Activated naive CD4-positive, alpha-beta T cell treated with anti-CD3 and anti-CD28 coated beads, Interleukin-2, amount 50 U/mL, for 24 hours (primary cell): ENCODE results near the gene BCAP31.
"Not testable (repeated sequence)": the region's sequence is repeated elsewhere in the genome, so short reads cannot be mapped to it uniquely, and the experiment has no call there.

Experiments used
- H3K27ac Mint-ChIP-seq: one replicate; pipeline ENCODE4 v1.8.0; 2021; ENCODE audit warnings: mild to moderate bottlenecking, mixed read lengths
- H3K27me3 Mint-ChIP-seq: one replicate; pipeline ENCODE4 v1.8.0; 2021; ENCODE audit warnings: mixed read lengths
- H3K36me3 Mint-ChIP-seq: one replicate; pipeline ENCODE4 v1.8.0; 2021; ENCODE audit warnings: mixed read lengths
- H3K4me1 Mint-ChIP-seq: one replicate; pipeline ENCODE4 v1.8.0; 2021; ENCODE audit warnings: mixed read lengths
- H3K4me3 Mint-ChIP-seq: one replicate; pipeline ENCODE4 v1.8.0; 2021; ENCODE audit warnings: mild to moderate bottlenecking, mixed read lengths
- H3K9me3 Mint-ChIP-seq: one replicate; pipeline ENCODE4 v1.8.0; 2021; ENCODE audit warnings: mixed read lengths

BCAP31 gene

DNA sequence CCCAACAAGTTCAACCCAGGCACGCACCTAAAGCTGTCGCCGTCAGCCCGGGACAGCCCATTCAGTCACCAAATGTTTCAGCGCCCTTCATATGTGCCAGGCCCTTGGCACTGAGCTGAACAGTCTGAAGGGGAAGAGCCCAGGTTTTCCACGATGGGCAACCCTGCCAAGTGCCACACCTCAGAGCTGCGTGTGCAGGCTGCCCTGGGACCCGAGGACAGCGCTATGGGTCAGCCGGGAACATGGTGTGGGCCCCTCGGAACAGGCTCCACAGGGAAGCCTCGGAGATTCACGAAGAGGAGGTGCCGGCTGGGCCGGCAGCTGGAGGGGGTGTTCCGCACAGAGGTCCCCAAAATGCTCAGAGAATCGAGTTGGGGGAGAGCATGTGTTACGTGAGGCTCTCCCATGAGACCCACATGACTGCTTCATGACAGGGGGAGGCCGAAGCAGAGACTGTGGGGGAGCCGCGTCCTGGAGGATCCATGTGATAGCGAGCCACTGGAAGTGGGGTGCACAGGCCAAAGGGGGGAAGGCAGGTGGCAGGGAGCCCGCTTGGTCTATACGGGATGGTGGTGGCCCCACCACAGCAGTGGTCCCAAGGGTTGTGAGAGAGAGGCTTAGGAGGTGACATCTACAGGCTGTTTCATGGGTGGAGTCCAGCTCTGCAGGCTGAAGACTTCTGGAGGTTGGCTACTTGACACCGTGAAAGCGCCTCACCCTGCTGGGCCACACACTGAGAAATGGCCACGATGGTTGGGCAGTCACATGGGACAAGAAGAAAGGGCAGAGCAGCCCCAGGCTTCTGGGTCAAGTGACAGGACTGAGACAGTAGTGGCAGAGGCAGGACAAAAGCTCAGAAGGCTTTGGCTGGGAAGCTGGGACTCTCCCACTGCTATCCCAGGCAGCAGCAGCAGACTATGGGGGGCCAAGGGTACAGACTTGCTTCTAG, 14.2 kb downstream of the BCAP31 start:
- no peak overlapping the region for H3K27ac Mint-ChIP-seq
- H3K4me3 Mint-ChIP-seq, result no peak overlapping the region
- H3K27me3 Mint-ChIP-seq, result no peaks in the 10 kb centered on the region
- H3K9me3 Mint-ChIP-seq, result no peaks in the 10 kb centered on the region
- peaks cover 3% of the 10 kb centered on the region for H3K36me3 Mint-ChIP-seq
- peaks cover 5% of the 10 kb centered on the region for H3K4me1 Mint-ChIP-seq

DNA sequence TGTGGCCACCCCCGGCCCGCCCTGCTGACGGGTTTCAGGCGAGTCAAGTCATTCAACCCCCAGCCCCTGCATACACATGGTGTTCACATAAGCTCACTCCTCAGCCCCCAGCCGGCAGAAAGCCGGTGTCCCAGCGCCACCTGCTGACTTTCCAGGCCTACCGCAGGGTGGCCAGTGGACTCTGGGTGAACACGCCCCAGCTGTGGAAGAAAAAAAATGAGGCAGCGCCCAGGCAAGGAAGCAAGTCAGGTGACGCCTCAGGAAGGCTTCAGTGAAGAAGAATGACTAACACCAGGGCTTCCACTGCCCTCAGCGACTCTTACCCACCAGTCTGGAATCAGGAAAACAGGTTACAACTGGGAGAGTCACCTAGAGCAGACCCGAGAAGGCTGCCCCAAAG, 15.8 kb downstream of the BCAP31 start:
- Mint-ChIP-seq H3K27ac (no peak overlapping the region), H3K36me3 (peaks cover under 1% of the 10 kb centered on the region), H3K9me3 (no peaks in the 10 kb centered on the region), H3K27me3 (no peaks in the 10 kb centered on the region), H3K4me3 (no peak overlapping the region), H3K4me1 (peaks cover 5% of the 10 kb centered on the region)

DNA sequence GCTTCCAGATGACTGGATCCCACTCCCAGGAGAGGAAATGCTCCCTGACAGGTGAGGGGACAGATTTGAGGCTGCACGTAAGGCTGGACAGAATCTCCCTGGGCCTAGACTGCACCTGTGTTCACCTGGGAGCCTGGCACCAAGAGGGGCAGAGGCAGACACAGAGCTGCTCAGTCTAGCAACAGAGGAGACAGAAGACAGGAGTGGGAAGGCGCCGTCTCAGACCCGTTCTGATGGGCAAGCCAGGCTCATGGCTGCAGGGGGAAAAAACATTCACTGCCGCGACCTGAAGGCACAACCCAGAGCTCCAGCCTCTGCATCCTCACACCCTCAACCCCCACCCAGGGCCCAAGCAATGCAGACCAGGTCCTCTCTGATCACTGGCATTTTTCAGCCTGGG, 16.8 kb downstream of the BCAP31 start:
- Mint-ChIP-seq H3K4me1 (peaks cover 5% of the 10 kb centered on the region), H3K4me3 (no peak overlapping the region), H3K36me3 (no peaks in the 10 kb centered on the region), H3K27ac (no peak overlapping the region), H3K9me3 (no peaks in the 10 kb centered on the region), H3K27me3 (no peaks in the 10 kb centered on the region)

DNA sequence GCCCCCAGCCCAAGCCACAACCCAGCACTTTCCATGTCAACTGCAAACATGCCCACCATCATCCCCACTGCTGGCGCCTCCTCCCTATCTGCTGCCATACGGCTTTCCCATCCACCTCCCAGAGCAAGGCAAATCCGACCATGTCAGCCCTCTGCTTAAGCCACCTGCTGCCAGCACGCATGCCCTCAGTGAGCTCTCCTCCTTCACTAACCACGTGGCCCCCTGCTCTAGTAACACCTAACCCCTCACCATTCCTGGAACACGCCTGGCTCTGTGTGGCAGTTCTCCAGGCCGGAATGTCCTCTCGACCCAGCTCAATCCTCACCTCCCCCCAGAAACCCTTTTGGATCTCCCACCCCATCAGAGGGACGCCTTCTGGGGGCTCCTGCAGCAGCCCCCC, 17.4 kb downstream of the BCAP31 start:
- peaks cover 5% of the 10 kb centered on the region for H3K4me1 Mint-ChIP-seq

DNA sequence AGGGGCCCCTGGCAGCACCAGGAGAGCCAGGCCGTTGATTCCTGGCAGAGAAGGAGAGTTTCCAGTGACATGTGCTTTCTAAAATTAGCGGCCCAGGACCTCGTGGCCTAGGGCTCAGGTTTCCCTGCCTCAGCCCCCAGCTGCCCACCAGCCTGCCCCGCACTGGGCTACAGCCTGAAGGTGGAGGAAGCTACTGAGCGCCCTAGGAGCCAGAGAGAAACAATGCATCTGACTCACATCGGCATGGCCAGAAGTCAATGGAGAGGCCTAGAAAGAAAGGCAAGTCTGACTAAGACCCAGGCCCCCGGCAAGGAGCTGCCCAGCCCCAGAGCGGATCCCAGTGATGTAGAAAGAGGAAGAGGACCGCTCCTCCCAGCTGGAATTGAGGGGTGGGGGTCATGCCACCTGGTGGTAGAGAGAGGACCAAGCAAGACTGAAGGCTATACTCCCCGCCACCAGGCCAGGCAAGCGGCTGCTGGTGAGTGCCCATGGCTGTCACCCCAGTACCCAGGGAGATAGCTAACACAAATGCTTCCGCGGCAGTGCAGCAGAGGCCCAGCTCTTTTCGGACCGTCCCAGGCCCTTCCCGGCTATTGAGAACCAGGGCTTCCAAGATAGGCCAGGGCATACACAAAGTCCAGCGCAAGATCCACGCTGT, 18.7 kb downstream of the BCAP31 start:
- H3K4me3 Mint-ChIP-seq, H3K27ac Mint-ChIP-seq, H3K4me1 Mint-ChIP-seq, H3K36me3 Mint-ChIP-seq, H3K27me3 Mint-ChIP-seq, H3K9me3 Mint-ChIP-seq: not testable (repeated sequence)

More for the DNA sequence above, 17.4 kb downstream of the BCAP31 start:
- Mint-ChIP-seq H3K27me3 (no peaks in the 10 kb centered on the region), H3K9me3 (no peaks in the 10 kb centered on the region), H3K36me3 (no peaks in the 10 kb centered on the region), H3K4me3 (no peak overlapping the region), H3K27ac (peak overlapping the region; percentile 41)

DNA sequence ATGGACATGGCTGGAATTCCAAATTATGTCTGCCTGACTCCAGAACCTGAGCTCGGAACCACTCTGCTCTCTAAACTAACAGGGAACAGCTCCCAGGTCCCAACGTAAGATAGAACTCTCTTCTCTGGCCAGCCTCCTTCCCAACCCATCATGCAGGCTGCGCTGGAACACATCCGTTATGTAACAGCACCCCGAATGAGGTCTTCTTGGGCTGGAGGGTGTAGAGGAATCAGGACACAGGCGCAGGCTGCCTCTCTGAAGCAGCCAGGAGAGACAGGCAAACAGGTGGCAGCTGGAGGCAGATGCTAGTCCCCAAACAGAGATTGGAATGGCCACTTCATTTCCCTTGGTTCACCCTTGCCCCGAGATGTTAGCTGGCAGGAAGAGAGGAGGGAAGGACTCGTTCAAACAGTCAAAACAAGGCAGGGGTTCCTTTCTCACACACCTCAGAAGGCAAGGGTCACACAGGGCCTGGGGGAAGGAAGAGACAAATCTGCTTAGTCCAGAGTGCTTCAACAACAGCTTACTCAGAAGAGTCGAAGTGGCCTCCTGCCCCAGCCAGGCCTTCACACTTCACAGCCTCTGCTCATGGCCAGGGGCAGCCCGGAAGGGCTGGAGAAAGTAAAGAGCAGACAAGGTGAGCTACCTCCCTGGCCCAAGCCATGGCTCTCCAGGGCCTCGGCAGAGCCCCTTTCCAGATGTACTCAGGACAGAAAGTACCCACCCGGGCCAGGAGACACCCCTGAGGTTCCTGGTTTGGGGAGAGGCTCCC, 19.4 kb downstream of the BCAP31 start:
- H3K27ac Mint-ChIP-seq, result not testable (repeated sequence)

DNA sequence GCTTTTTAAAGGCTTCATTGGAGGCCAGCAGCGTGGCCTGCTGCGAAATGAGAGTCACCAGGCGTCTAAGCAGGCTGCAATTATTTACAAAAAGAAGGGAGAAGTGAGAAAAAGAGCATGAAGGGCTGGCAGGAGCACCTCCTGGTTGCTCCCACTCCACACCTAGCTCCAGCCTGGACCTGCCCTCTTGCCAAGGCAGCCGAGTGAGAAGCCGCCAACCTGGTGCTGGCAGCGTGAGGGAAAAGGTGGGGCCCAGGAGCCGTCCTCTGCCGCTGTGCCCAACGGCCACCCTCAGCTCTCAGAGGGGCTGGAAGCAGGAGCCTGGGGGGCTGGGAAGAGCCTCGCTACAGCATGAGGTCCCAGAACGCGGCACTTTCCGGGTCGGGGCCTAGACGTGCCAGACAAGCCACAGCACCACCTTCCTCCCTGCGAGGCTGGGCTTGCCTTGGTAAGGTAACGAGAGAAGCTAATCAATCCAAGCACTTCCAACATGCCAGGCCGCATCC, 20.1 kb downstream of the BCAP31 start:
- H3K27ac Mint-ChIP-seq, result no peak overlapping the region
- no peak overlapping the region for H3K4me3 Mint-ChIP-seq
- peaks cover 1% of the 10 kb centered on the region for H3K36me3 Mint-ChIP-seq
- H3K9me3 Mint-ChIP-seq, result no peaks in the 10 kb centered on the region
- H3K27me3 Mint-ChIP-seq, result no peaks in the 10 kb centered on the region
- peaks cover 5% of the 10 kb centered on the region for H3K4me1 Mint-ChIP-seq

More for the DNA sequence above, 19.4 kb downstream of the BCAP31 start:
- not testable (repeated sequence) for H3K27me3 Mint-ChIP-seq, H3K9me3 Mint-ChIP-seq, H3K4me1 Mint-ChIP-seq, H3K4me3 Mint-ChIP-seq, H3K36me3 Mint-ChIP-seq

DNA sequence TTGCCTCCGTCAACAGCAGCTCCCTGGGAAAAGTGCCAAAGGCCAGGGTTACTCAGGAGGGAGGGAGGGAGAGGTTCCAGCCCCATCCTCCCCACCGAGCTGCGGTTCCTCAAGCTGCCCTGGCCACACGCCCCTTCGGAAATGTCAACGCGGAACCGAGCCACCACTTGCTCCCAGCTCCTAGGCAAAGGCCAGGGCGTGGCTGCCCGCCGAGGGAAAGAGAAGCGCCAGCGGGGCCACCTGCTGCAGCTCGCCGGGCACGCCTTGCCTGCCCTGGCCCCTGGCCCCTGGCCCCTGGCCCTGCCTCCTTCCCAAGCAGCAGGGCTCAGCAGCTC, 21.2 kb downstream of the BCAP31 start:
- Mint-ChIP-seq H3K27me3 (no peaks in the 10 kb centered on the region), H3K9me3 (no peaks in the 10 kb centered on the region), H3K27ac (no peak overlapping the region), H3K4me1 (peaks cover 5% of the 10 kb centered on the region), H3K36me3 (peaks cover 1% of the 10 kb centered on the region), H3K4me3 (no peak overlapping the region)

DNA sequence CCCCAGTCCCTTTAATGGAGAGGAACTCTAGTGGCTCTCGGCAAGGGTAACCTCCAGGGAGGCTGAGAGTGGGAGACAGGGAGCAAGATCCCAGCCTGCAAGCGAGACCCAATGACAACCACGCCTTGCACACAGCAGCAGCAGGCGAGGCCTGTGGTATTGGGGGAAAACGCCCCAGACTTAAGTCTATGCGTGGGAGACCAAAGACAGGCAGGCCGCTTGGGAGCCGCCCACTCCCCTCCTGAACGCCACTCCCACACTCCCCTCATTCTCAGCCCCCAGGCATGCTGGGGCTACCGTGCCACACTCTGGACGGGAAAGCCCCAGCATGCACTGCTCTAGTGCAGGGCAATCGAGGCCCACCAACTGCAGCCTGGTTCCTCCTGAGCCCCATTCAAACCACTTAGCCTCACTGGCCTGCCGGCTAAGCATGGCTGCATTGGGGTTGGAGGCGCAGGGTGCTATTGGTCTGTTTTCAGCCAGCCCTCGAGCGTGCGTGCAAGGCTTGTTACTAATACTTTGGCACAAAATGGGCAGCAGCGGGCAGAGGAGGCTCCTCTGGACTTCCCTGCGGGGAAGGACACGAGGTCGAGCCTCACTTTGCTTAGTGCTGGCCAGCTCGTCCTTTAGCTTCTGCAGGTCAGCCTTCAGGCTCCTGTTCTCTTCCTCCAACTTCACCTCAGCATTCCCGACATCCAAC, 21.7 kb downstream of the BCAP31 start:
- Mint-ChIP-seq H3K4me1 (peaks cover 5% of the 10 kb centered on the region), H3K9me3 (no peaks in the 10 kb centered on the region), H3K36me3 (peaks cover 1% of the 10 kb centered on the region), H3K4me3 (no peak overlapping the region), H3K27ac (no peak overlapping the region), H3K27me3 (no peaks in the 10 kb centered on the region)

DNA sequence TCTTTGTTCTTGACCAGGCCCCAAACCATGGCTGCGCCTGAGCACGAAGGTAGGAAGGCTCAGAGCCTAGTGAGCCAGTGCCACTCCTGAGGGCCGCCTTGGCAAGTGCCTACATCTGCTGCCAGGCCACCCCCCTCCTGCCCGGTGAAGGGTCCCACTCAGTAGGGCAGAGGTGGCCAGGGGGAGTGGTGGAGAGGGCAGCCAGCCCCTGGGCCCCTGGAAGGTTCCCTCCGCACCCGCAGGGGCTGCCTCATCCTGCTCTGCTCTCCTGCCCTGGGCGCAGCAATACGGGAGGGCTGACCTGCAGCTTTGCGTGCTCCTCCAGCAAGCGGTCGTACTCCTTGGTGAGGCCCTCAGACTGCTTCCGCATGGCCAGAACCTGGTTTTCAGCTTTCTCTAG, 22.5 kb downstream of the BCAP31 start:
- Mint-ChIP-seq H3K36me3 (peaks cover 1% of the 10 kb centered on the region), H3K27me3 (no peaks in the 10 kb centered on the region), H3K4me3 (no peak overlapping the region), H3K27ac (no peak overlapping the region), H3K4me1 (peaks cover 5% of the 10 kb centered on the region), H3K9me3 (no peaks in the 10 kb centered on the region)

DNA sequence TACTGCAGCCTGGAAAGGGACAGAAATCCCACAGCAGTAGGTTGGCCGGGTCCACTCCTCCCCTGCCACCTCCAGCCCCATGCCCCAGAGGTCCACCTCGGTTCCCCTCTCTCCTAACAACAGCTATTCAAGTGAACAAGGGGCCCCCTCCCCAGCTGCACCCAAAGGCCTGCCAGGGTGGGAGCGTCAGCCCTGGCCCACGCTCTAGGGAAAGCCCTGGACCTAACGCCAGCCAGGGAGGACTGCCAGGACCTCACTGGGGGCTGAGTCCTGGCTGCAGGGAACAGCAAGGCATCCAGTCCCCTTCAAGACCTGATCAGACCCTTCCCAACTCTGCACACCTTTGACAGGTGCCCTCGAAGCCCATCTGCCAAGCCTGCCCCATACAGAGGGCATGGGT, 23.2 kb downstream of the BCAP31 start:
- Mint-ChIP-seq H3K4me1 (no peaks in the 10 kb centered on the region), H3K9me3 (no peaks in the 10 kb centered on the region), H3K27me3 (no peaks in the 10 kb centered on the region), H3K4me3 (no peak overlapping the region), H3K36me3 (peaks cover 1% of the 10 kb centered on the region), H3K27ac (no peak overlapping the region)

DNA sequence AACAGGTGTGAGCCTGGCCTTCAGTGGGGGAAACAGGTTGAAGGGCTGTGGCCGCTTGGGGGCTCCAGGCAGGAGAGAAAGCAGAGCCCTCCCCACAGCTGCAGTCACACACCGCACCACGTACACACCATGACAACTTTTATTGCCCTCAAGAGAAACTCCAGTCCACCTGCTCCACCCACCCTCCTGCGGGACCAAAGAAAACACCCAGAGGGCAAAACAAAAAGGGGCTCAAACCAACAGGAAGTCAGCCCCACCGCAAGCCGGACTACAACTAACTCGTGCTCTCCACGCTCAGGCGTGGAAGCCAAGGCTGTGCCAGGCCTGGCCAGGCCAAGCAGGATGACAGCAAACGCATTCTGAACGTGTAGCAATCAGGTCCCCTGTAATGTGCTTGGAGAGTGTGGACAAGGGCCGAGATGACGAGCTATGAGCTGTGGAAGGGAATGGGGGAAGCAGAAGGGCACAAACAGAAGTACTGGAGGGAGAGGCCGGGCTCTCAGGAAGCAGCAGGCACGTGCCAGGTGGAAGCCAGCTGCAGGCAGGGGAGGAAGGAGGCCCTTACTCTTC, 23.7 kb downstream of the BCAP31 start:
- Mint-ChIP-seq H3K4me3 (no peak overlapping the region), H3K27ac (no peak overlapping the region), H3K36me3 (peaks cover 1% of the 10 kb centered on the region), H3K4me1 (no peaks in the 10 kb centered on the region), H3K27me3 (no peaks in the 10 kb centered on the region), H3K9me3 (no peaks in the 10 kb centered on the region)

DNA sequence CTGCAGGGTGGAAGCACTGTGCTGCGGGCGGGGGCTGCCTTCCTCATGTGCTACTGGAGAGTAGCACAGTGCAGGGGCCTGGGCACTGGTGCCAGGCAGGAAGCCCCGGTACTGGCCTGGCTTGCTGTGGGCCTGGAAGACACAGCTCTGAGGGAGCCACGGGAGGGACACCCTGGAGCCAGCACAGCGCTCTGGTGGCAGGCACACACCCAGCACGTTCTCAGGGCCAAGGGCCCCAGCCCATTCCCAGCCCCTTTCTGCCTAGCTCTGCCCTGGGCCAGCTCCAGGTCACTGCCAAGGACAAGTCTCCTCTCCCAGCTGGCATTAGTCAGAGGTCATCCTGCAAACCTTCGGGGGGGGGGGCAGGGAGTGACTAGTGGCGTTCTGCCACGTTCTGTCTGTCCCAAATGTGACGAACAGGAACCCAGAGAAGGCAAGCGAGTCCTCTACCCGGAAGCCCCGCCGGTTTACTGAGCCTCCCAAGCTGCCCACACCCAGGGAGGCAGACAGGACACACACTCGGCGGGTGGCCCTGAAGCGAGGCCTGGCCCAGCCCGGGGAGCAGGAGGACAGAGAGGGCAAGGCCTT, 24.3 kb downstream of the BCAP31 start:
- not testable (repeated sequence) for H3K27ac Mint-ChIP-seq

DNA sequence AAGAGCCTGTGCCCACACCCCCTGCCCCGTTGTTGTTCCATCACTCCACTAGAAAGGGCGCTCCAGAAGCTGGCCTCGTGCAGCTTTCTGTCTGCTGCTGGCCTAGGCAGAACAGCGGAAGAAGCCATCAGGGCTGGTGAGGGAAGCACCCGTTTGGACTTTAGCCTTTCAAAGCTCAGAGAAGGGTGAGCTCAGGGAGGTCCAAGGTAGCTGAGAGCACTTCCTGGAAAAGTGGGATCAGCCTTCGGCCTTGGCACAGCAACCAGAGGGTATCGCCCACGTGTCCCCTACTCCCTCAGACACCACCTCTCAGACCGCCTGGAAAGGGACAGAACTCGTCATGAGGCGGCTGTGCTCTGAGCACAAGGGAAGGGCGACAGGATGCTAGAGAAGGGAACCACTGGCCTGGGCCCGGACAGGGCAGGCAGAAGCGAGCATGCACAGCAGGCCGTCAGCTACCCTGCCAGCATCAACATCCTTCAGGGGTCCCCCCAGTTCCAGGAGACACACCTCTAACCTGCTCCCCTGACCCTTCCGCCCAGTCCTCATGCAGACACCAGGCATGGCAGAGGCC, 24.9 kb downstream of the BCAP31 start:
- not testable (repeated sequence) for H3K27me3 Mint-ChIP-seq, H3K4me3 Mint-ChIP-seq, H3K4me1 Mint-ChIP-seq, H3K9me3 Mint-ChIP-seq, H3K36me3 Mint-ChIP-seq, H3K27ac Mint-ChIP-seq

More for the DNA sequence above, 24.3 kb downstream of the BCAP31 start:
- not testable (repeated sequence) for H3K9me3 Mint-ChIP-seq, H3K4me1 Mint-ChIP-seq, H3K27me3 Mint-ChIP-seq, H3K4me3 Mint-ChIP-seq, H3K36me3 Mint-ChIP-seq
